BJ (cell line): ENCODE data around the gene FAM217A. TPM values are rescaled to one million over a fixed set of nuclear protein-coding genes. Genes with fewer than 3 reads are reported as not detected.

Experiments
- CTCF ChIA-PET: fragments of 350-600 bp; formaldehyde crosslinking; extraction: SDS; loops from one replicate; lab custom pipeline; 2021; ENCODE audit warnings: antibody characterized with exemption, inconsistent platforms; lab: Yijun Ruan, JAX
- POLR2A ChIA-PET: fragments of 300-600 bp; sonication (Branson Sonifier 250); formaldehyde crosslinking; extraction: SDS; loops from one replicate; lab custom pipeline; 2021; ENCODE audit warnings: antibody characterized with exemption; lab: Charles Lee
- DNase-seq: peaks from one replicate; pipeline ENCODE4 v3.0.0-alpha.2; 2011; ENCODE audit warnings: low read depth
- H3K27me3 ChIP-seq: 2 replicates; pipeline ENCODE4 v1.6.0; 2011; ENCODE audit warnings: low read length; ENCODE audit not compliant: control insufficient read depth, insufficient read depth
- H3K36me3 ChIP-seq: 2 replicates; pipeline ENCODE4 v1.5.1; 2011; ENCODE audit warnings: low read length; ENCODE audit not compliant: control insufficient read depth, insufficient read depth
- H3K4me3 ChIP-seq: 2 replicates; pipeline ENCODE4 v1.5.1; 2011; ENCODE audit warnings: low read depth, mild to moderate bottlenecking, control low read depth, low read length
- CTCF ChIP-seq: IDR thresholded peaks from 2 replicates; pipeline ENCODE4 v1.5.1; 2011; ENCODE audit warnings: low read depth, mild to moderate bottlenecking, control low read depth, inconsistent platforms, low read length, moderate library complexity; ENCODE audit not compliant: insufficient read depth
- polyA plus RNA-seq: library from polyadenylated mRNA; depleted of rRNA; stranded (reverse); fragments of >200 nt; gene quantifications from 2 replicates; pipeline ENCODE4 v1.2.3, GENCODE V29; 2011

FAM217A gene
- polyA plus RNA-seq, 1 experiment, result not detected

GRCh38 chr6:4025681-4026080, 53.3 kb downstream of the FAM217A start:
- TF ChIP-seq CTCF, result no peak
- CTCF ChIA-PET, result interaction anchor here (0.7 kb wide), 1 partner anchor 15 kb away, joined by 5 read pairs; no protein-coding TSS in a partner anchor
- DNase-seq, result no peak
- POLR2A ChIA-PET, result no interaction called here
- Histone ChIP-seq H3K4me3 (no peak overlapping the region), H3K27me3 (no peaks in the 10 kb centered on the region), H3K36me3 (no peaks in the 10 kb centered on the region)

GRCh38 chr6:4023240-4023639, 55.7 kb downstream of the FAM217A start:
- POLR2A ChIA-PET, result no interaction called here
- H3K4me3 ChIP-seq, result no peak overlapping the region
- H3K27me3 ChIP-seq, result no peaks in the 10 kb centered on the region
- CTCF ChIA-PET, result interaction anchor here (0.6 kb wide), 2 partner anchors 14 to 563 kb away, joined by 3 read pairs; no protein-coding TSS in a partner anchor
- H3K36me3 ChIP-seq, result no peaks in the 10 kb centered on the region
- TF ChIP-seq CTCF, result no peak
- DNase-seq, result no peak

- H3K4me3 ChIP-seq, result peak overlapping the region; percentile 88
- DNase-seq, result no peak
- CTCF ChIA-PET, result interaction anchor here (0.6 to 2.2 kb wide), 7 partner anchors 11 to 133 kb away, joined by 3 to 10 read pairs (median 4); no protein-coding TSS in a partner anchor
- H3K27me3 ChIP-seq, result no peaks in the 10 kb centered on the region
- TF ChIP-seq CTCF, result no peak
- no peaks in the 10 kb centered on the region for H3K36me3 ChIP-seq
- POLR2A ChIA-PET, result interaction anchor here (0.6 to 1.2 kb wide), 2 partner anchors 15 to 114 kb away, joined by 6 to 11 read pairs; partner anchors contain the start of gene ECI2
Measured at GRCh38 chr6:4021854-4022695, 56.9 kb downstream of the FAM217A start.

GRCh38 chr6:4021133-4021853, 57.6 kb downstream of the FAM217A start:
- peak; percentile 84 for DNase-seq
- TF ChIP-seq CTCF, result peak; percentile 37
- ChIA-PET CTCF (interaction anchor here (0.6 to 2.2 kb wide), 9 partner anchors 11 to 134 kb away, joined by 3 to 10 read pairs (median 3); no protein-coding TSS in a partner anchor), POLR2A (interaction anchor here (0.5 to 1.2 kb wide), 3 partner anchors 114 to 818 kb away, joined by 3 to 6 read pairs (median 5); partner anchors contain the start of genes ECI2 and FAM50B)
- H3K27me3 ChIP-seq, result no peaks in the 10 kb centered on the region
- peak overlapping the region; percentile 88 for H3K4me3 ChIP-seq
- no peaks in the 10 kb centered on the region for H3K36me3 ChIP-seq
